HFF-Myc (cell line): ENCODE results near the gene SMYD2.
A peak's percentile ranks its signal among the peaks of the same experiment; 100 is the strongest.

ENCODE experiments used
- DNase-seq: peaks from one replicate; pipeline ENCODE4 v3.0.0-alpha.2; 2011; ENCODE audit warnings: low read depth; ENCODE audit errors: extremely low read depth
- H3K4me3 ChIP-seq: replicated peaks from 2 replicates; pipeline ENCODE4 v1.5.1; 2011; ENCODE audit warnings: low read depth, mild to moderate bottlenecking, control low read depth, low read length
- CTCF ChIP-seq: IDR thresholded peaks from 2 replicates; pipeline ENCODE4 v1.5.1; 2012; ENCODE audit warnings: mild to moderate bottlenecking, low read depth, low read length, control low read depth; ENCODE audit errors: missing control alignments

SMYD2 gene

GRCh38 chr1:214364786-214365295, 83.9 kb downstream of the SMYD2 start:
- no peak for DNase-seq
- no peak for TF ChIP-seq CTCF
- H3K4me3 ChIP-seq = no peak overlapping the region

- H3K4me3 ChIP-seq = no peak overlapping the region
- DNase-seq = no peak
- TF ChIP-seq CTCF = no peak
Observed at GRCh38 chr1:214367841-214368240, 86.9 kb downstream of the SMYD2 start.

- no peak overlapping the region for H3K4me3 ChIP-seq
- DNase-seq = no peak
- TF ChIP-seq CTCF = no peak
Observed at GRCh38 chr1:214369364-214369763, 88.4 kb downstream of the SMYD2 start.

- H3K4me3 ChIP-seq = no peak overlapping the region
- no peak for TF ChIP-seq CTCF
- DNase-seq = no peak
Observed at GRCh38 chr1:214370615-214371014, 89.7 kb downstream of the SMYD2 start.

GRCh38 chr1:214372092-214372491, 91.1 kb downstream of the SMYD2 start:
- no peak for TF ChIP-seq CTCF
- H3K4me3 ChIP-seq = no peak overlapping the region
- no peak for DNase-seq

- no peak for DNase-seq
- no peak for TF ChIP-seq CTCF
- no peak overlapping the region for H3K4me3 ChIP-seq
Observed at GRCh38 chr1:214377485-214377884, 96.5 kb downstream of the SMYD2 start.

GRCh38 chr1:214377886-214378285, 96.9 kb downstream of the SMYD2 start:
- TF ChIP-seq CTCF = no peak
- DNase-seq = peak; percentile 20
- no peak overlapping the region for H3K4me3 ChIP-seq
